ENCODE measurements around the gene FZR1. TPM values are rescaled to one million over a fixed set of nuclear protein-coding genes. Genes with fewer than 3 reads are reported as not detected.
A peak's percentile ranks its signal among the peaks of the same experiment; 100 is the strongest.

FZR1 gene
- total and polyA plus RNA-seq, 2 of the 4 experiments (the other 2 are of a cell fraction): 21.5 to 47.8 TPM

- H3K9ac ChIP-seq (ENCODE audit: low read depth, low read length): no peak overlapping the region
- no peak overlapping the region for H2BK15ac ChIP-seq (ENCODE audit: low read depth, low read length)
- H4K5ac ChIP-seq (ENCODE audit: low read depth, low read length): no peak overlapping the region
- H3K9me1 ChIP-seq (ENCODE audit: insufficient read depth, low read length): 0 out of 2 replicates have a peak, but pooled peaks cover 4% of the 10 kb centered on the region
- intact Hi-C loops (cut with micrococcal nuclease): no loop called here
- no peak overlapping the region for H3K18ac ChIP-seq (ENCODE audit: low read depth, low read length)
- no peaks in the 10 kb centered on the region for H3K27me3 ChIP-seq (ENCODE audit: control insufficient read depth, insufficient read depth, low read length)
- no peak overlapping the region for H3K4ac ChIP-seq (ENCODE audit: low read depth, low read length)
- H4K91ac ChIP-seq (ENCODE audit: insufficient read depth, low read depth, low read length): no peak overlapping the region
- peaks cover 16% of the 10 kb centered on the region for H3K4me1 ChIP-seq (ENCODE audit: control insufficient read depth, insufficient read depth, low read length)
- ChIA-PET POLR2A (ENCODE audit: unreplicated experiment) (no interaction called here), CTCF (no interaction called here)
- no peak for ATAC-seq (ENCODE audit: low read depth)
- H2BK20ac ChIP-seq (ENCODE audit: low read depth, low read length): no peak overlapping the region
- in situ Hi-C loops (cut with MboI; ENCODE audit: low sequenced_read_pairs): no loop called here
- H3K36me3 ChIP-seq (ENCODE audit: control insufficient read depth, insufficient read depth, low read length): peaks cover 4% of the 10 kb centered on the region; the same call in 1 of the 2 replicates
- H3K14ac ChIP-seq (replicated peaks; ENCODE audit: low read depth, low read length): no peak overlapping the region
- no peak for TF ChIP-seq CTCF (conservative IDR thresholded peaks at IDR 0.05; ENCODE audit: low read depth, low read length)
- H3K23ac ChIP-seq (ENCODE audit: low read depth, low read length): peak overlapping the region; percentile 7; the same call in 1 of the 2 replicates
- DNase-seq: no peak
- no peak overlapping the region; the same call in 1 of the 2 replicates for H2AK5ac ChIP-seq (ENCODE audit: low read depth, low read length)
- dilution Hi-C loops (cut with HindIII; ENCODE audit: low sequenced_read_pairs, unreplicated experiment): no loop called here
- H2AFZ ChIP-seq (replicated peaks; ENCODE audit: low read length, poor library complexity): no peak overlapping the region
- WGBS, 2 experiments (ENCODE audit: extremely low coverage in 2 of 2, insufficient read length in 1 of 2): 68% methylated on average over 8 of the region's 21 CpGs; no CpG with 5 or more reads in 1 of the 2 experiments
- H4K8ac ChIP-seq (ENCODE audit: low read depth in 2 of 2, low read length in 2 of 2): no peak overlapping the region
- H2AK9ac ChIP-seq (replicated peaks; ENCODE audit: low read depth, low read length, poor library complexity): peak overlapping the region; percentile 78
- no peak overlapping the region for H3K4me3 ChIP-seq (ENCODE audit: insufficient read depth, low read depth, low read length)
- no peak overlapping the region for H2BK5ac ChIP-seq (ENCODE audit: low read depth, low read length, poor library complexity, severe bottlenecking)
- H3K4me2 ChIP-seq (ENCODE audit: low read depth, low read length): no peak overlapping the region
- peaks cover 33 to 50% of the 10 kb centered on the region in 2 experiments for H3K79me1 ChIP-seq (ENCODE audit: low read depth in 1 of 2, low read length in 2 of 2)
- BruUV-seq (replicated peaks): no TSS peak
- H3K9me3 ChIP-seq (ENCODE audit: control insufficient read depth, insufficient read depth, low read length): no peaks in the 10 kb centered on the region
- H2BK120ac ChIP-seq (ENCODE audit: low read depth, low read length): no peak overlapping the region
- H3K27ac ChIP-seq (ENCODE audit: insufficient read depth, low read length): no peak overlapping the region
- H4K20me1 ChIP-seq (ENCODE audit: insufficient read depth, low read length): peaks cover 36% of the 10 kb centered on the region
- H3K56ac ChIP-seq (ENCODE audit: extremely low read depth, insufficient read depth, low read length): no peak overlapping the region
Observed at GRCh38 chr19:3554254-3555083, 48.4 kb downstream of the FZR1 start.

Data from IMR-90 (cell line).